Measurements from ENCODE around the gene MAGEF1. TPM values are rescaled to one million over a fixed set of nuclear protein-coding genes. Genes with fewer than 3 reads are reported as not detected.

The MAGEF1 gene
- total RNA-seq, 1 donor from 2014 or later = 26.2 TPM

GRCh38 chr3:184660931-184661330 lies 50.9 kb downstream of the MAGEF1 start:
- H2AFZ ChIP-seq (ENCODE audit: low read depth, low read length) = no peak overlapping the region
- Mint-ChIP-seq H3K9me3 (ENCODE audit: unreplicated experiment) (peaks cover 1% of the 10 kb centered on the region), H3K27me3 (ENCODE audit: low read depth, unreplicated experiment) (peaks cover 2% of the 10 kb centered on the region), H3K36me3 (ENCODE audit: low read depth, unreplicated experiment) (no peaks in the 10 kb centered on the region), H3K4me1 (ENCODE audit: low read depth, unreplicated experiment) (peaks cover 37% of the 10 kb centered on the region), H3K4me3 (ENCODE audit: unreplicated experiment) (no peak overlapping the region), H3K27ac (ENCODE audit: unreplicated experiment) (no peak overlapping the region)
- no peak overlapping the region for H3K4me3 ChIP-seq (ENCODE audit: insufficient read depth, low read depth, low read length)
- no peak overlapping the region for H3K9ac ChIP-seq (ENCODE audit: low read length)
- no peak overlapping the region for H3K4me2 ChIP-seq (ENCODE audit: low read length)
- FAIRE-seq = no peak
- TF ChIP-seq CTCF (IDR thresholded peaks at IDR 0.05; ENCODE audit: insufficient read depth, low read depth, low read length) (no peak), EZH2 (IDR thresholded peaks at IDR 0.05; ENCODE audit: insufficient read depth, low read length) (no peak)
- peaks cover 18% of the 10 kb centered on the region for H3K4me1 ChIP-seq (ENCODE audit: insufficient read depth, low read length)
- H3K36me3 ChIP-seq (ENCODE audit: insufficient read depth, low read length) = no peaks in the 10 kb centered on the region
- no peaks in the 10 kb centered on the region for H3K9me3 ChIP-seq (ENCODE audit: insufficient read depth, low read depth, low read length)
- H3K79me2 ChIP-seq (ENCODE audit: insufficient read depth, low read length) = no peaks in the 10 kb centered on the region
- no peak overlapping the region for H3K27ac ChIP-seq (ENCODE audit: low read depth, low read length)
- peaks cover 2% of the 10 kb centered on the region for H3K27me3 ChIP-seq (ENCODE audit: insufficient read depth, low read length)
- H4K20me1 ChIP-seq (ENCODE audit: insufficient read depth, low read length) = no peaks in the 10 kb centered on the region
- no peak for DNase-seq (ENCODE audit: low read depth)

Other genes starting within 250 kb of the MAGEF1 start
- gene EPHB3, start 150.3 kb downstream of the MAGEF1 start, total RNA-seq = 17.2 and 27.0 TPM in 2 replicates
- 37.6 and 40.7 TPM in 2 replicates for gene VPS8, start 100.1 kb upstream of the MAGEF1 start, total RNA-seq

All from astrocyte (in vitro differentiated cells and primary cell).